ENCODE data around the gene KRTAP12-3.

- no peak for TF ChIP-seq CTCF (IDR thresholded peaks at IDR 0.05; ENCODE audit: borderline replicate concordance, extremely low read depth, low read length, poor library complexity, severe bottlenecking)
- TF ChIP-seq EZH2 (IDR thresholded peaks at IDR 0.05; ENCODE audit: borderline replicate concordance, low read depth, low read length, severe bottlenecking) = no peak
Measured at GRCh38 chr21:44691686-44692085, 34.0 kb downstream of the KRTAP12-3 start.

Measured in DND-41 (cell line).